CD8-positive, alpha-beta memory T cell (primary cell): ENCODE results near the gene SEMA3D. TPM values are rescaled to one million over a fixed set of nuclear protein-coding genes. Genes with fewer than 3 reads are reported as not detected.

Source experiments
- CTCF ChIA-PET: fragments of 350-600 bp; sonication (Branson Sonifier 250); formaldehyde crosslinking; loops from one replicate; lab custom pipeline; 2021; ENCODE audit warnings: antibody characterized with exemption; lab: Charles Lee
- POLR2A ChIA-PET: fragments of 350-600 bp; sonication (Branson Sonifier 250); formaldehyde crosslinking; loops from one replicate; lab custom pipeline; 2021; ENCODE audit warnings: antibody characterized with exemption; lab: Charles Lee
- DNase-seq, 5 donors: peaks; one replicate each; pipeline versions ENCODE4 v3.0.0 to v3.0.0-alpha.2; 2020 to 2022; ENCODE audit warnings: mixed read lengths in 1 of 5
- H3K27ac ChIP-seq: one replicate; pipeline ENCODE4 v1.7.0; 2013; ENCODE audit warnings: low read depth, mild to moderate bottlenecking, low read length, moderate library complexity
- H3K27me3 ChIP-seq: 2 replicates; pipeline ENCODE4 v1.7.0; 2013; ENCODE audit warnings: low read length, mild to moderate bottlenecking; ENCODE audit not compliant: insufficient read depth, poor library complexity, severe bottlenecking
- H3K36me3 ChIP-seq: 2 replicates; pipeline ENCODE4 v1.7.0; 2013; ENCODE audit warnings: mild to moderate bottlenecking, low read length, moderate library complexity; ENCODE audit not compliant: insufficient read depth
- H3K4me1 ChIP-seq: 2 replicates; pipeline ENCODE4 v1.7.0; 2013; ENCODE audit warnings: mild to moderate bottlenecking, low read length, moderate library complexity; ENCODE audit not compliant: insufficient read depth
- H3K4me3 ChIP-seq: 2 replicates; pipeline ENCODE4 v1.7.0; 2013; ENCODE audit warnings: mild to moderate bottlenecking, low read length
- H3K9me3 ChIP-seq: 2 replicates; pipeline ENCODE4 v1.7.0; 2013; ENCODE audit warnings: mild to moderate bottlenecking, low read length
- H3K27ac Mint-ChIP-seq, 8 donors: one replicate each; pipeline ENCODE4 v1.8.0; 2020 to 2021; ENCODE audit warnings: mixed read lengths in 8 of 8, mild to moderate bottlenecking in 6 of 8, inconsistent platforms in 3 of 8, moderate library complexity in 3 of 8
- H3K27me3 Mint-ChIP-seq, 2 donors: one replicate each; pipeline ENCODE4 v1.8.0; 2020 to 2021; ENCODE audit warnings: mixed read lengths in 2 of 2, mild to moderate bottlenecking in 1 of 2, moderate library complexity in 1 of 2
- H3K36me3 Mint-ChIP-seq, 3 donors: one replicate each; pipeline ENCODE4 v1.8.0; 2020 to 2021; ENCODE audit warnings: mixed read lengths in 3 of 3, inconsistent platforms in 1 of 3, mild to moderate bottlenecking in 1 of 3
- H3K4me1 Mint-ChIP-seq, 3 donors: one replicate each; pipeline ENCODE4 v1.8.0; 2020 to 2021; ENCODE audit warnings: mixed read lengths in 3 of 3, inconsistent platforms in 1 of 3, mild to moderate bottlenecking in 1 of 3
- H3K4me3 Mint-ChIP-seq, 7 donors: one replicate each; pipeline ENCODE4 v1.8.0; 2020 to 2021; ENCODE audit warnings: mixed read lengths in 7 of 7, mild to moderate bottlenecking in 6 of 7, moderate library complexity in 4 of 7, inconsistent platforms in 2 of 7
- H3K9me3 Mint-ChIP-seq, 5 donors: one replicate each; pipeline ENCODE4 v1.8.0; 2020 to 2022; ENCODE audit warnings: mixed read lengths in 5 of 5, mild to moderate bottlenecking in 3 of 5, moderate library complexity in 2 of 5, inconsistent platforms in 1 of 5
- polyA plus RNA-seq: library from polyadenylated mRNA; unstranded; fragments of 300-500 nt; fragmentation: Illumina TruSeq; gene quantifications from one replicate; pipeline ENCODE4 v1.2.3, GENCODE V29; 2021
- total RNA-seq, 2 experiments: library from RNA; stranded (reverse); gene quantifications; one replicate each; pipeline ENCODE4 v1.2.3, GENCODE V29; 2021

SEMA3D gene
- total and polyA plus RNA-seq, 3 experiments from 2014 or later, result not detected

DNA sequence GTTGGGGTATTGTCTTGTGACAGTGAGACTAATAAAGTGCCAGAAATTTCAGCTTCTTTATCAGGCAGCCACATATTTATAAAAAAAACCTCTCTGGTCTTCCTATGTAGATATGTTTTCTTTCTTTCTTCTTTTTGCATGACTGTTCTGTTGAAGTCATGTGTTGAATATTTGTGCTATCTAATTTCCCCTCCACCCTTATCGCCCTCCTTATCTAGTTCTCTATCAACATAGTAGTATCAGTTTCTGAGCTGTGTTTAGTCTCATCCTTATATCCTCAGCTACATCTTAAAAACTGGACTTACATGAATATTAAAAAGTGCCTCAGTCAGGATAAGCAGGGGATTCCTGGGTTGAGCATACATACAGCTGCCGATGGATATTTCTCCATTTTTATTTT, 53.9 kb downstream of the SEMA3D start:
- DNase-seq, result no peak
- no peak overlapping the region for H3K27ac Mint-ChIP-seq
- Histone ChIP-seq H3K27me3 (no peaks in the 10 kb centered on the region), H3K4me3 (no peak overlapping the region), H3K36me3 (no peaks in the 10 kb centered on the region), H3K9me3 (no peaks in the 10 kb centered on the region), H3K4me1 (no peaks in the 10 kb centered on the region), H3K27ac (no peak overlapping the region)
- no peaks in the 10 kb centered on the region for H3K4me1 Mint-ChIP-seq
- ChIA-PET POLR2A (no interaction called here), CTCF (no interaction called here)
- peaks cover 0 to 21% (median 0%) of the 10 kb centered on the region in 5 donors for H3K9me3 Mint-ChIP-seq
- H3K27me3 Mint-ChIP-seq, result no peaks in the 10 kb centered on the region
- H3K4me3 Mint-ChIP-seq, result no peak overlapping the region
- H3K36me3 Mint-ChIP-seq, result no peaks in the 10 kb centered on the region

DNA sequence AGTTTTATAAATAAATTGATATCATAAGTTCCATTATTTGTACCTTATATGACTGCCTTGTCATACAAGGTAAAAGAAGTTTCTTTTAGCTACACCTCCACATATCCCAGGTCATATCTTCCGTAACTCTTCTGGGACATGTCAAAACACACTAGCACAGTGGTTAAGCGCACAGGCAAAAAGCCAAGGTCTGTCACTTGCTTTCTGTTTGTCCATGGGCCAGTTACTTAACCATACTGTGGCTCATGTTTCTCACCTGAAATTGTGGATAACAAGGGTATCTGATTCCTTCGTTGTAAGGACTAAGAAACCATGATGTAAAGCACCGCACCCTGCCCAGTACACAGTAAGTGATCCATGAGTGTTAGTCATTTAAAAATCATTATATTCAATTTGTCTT, 56.2 kb downstream of the SEMA3D start:
- Histone ChIP-seq H3K4me1 (no peaks in the 10 kb centered on the region), H3K27me3 (no peaks in the 10 kb centered on the region), H3K27ac (no peak overlapping the region), H3K9me3 (no peaks in the 10 kb centered on the region), H3K36me3 (no peaks in the 10 kb centered on the region), H3K4me3 (no peak overlapping the region)
- no peaks in the 10 kb centered on the region for H3K4me1 Mint-ChIP-seq
- H3K36me3 Mint-ChIP-seq, result no peaks in the 10 kb centered on the region
- peaks cover 0 to 12% (median 0%) of the 10 kb centered on the region in 5 donors for H3K9me3 Mint-ChIP-seq
- H3K27me3 Mint-ChIP-seq, result no peaks in the 10 kb centered on the region
- H3K27ac Mint-ChIP-seq, result no peak overlapping the region
- no peak overlapping the region for H3K4me3 Mint-ChIP-seq
- no peak for DNase-seq
- ChIA-PET POLR2A (no interaction called here), CTCF (no interaction called here)

DNA sequence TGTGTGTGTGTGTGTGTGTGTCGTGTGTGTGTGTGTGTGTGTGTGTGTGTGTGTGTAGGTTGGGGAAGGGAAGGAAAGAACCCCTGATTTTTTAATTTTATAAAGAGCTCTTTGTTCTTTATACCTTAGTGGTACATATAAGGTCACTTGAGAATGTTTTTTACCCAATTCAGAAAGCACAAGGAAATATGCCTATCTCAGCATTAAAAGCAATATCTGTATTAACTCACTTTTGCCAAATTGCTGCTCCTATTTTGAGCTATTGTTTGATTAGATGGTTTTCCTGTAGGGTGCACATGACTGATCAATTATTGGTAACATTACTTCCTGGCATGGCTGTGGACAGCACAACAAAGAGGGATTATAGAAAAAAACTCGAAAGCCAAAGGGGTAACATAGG, 60.5 kb downstream of the SEMA3D start:
- CTCF ChIA-PET, result no interaction called here
- H3K4me3 Mint-ChIP-seq, result no peak overlapping the region

DNA sequence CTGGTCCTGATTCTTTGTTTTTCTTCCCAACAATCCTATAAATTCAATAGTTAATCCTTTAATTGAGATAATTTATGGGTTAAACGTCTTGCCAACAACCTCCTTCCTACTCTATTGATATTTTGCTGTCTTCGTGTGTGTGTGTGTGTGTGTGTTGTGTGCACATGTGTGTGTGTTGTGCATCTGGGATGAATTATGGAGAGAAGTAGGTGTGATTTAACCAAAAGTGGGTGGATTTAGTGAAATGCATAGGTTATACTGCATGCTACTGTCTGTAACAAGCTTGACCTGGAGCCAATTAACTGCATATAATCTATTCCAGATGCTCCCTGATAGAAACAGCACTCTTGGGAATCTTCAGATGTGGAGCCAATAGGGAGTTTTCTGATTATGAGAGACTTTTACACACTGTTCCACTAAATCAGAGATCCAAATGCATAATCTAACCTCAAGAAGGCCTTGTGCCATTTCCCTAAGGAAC, 61.2 kb downstream of the SEMA3D start:
- Histone ChIP-seq H3K4me3 (no peak overlapping the region), H3K36me3 (no peaks in the 10 kb centered on the region), H3K9me3 (no peaks in the 10 kb centered on the region), H3K27ac (no peak overlapping the region), H3K27me3 (no peaks in the 10 kb centered on the region), H3K4me1 (no peaks in the 10 kb centered on the region)
- Mint-ChIP-seq H3K4me3 (no peak overlapping the region), H3K36me3 (no peaks in the 10 kb centered on the region), H3K4me1 (no peaks in the 10 kb centered on the region), H3K27me3 (no peaks in the 10 kb centered on the region), H3K27ac (no peak overlapping the region), H3K9me3 (peaks cover 0 to 10% (median 1%) of the 10 kb centered on the region in 5 donors)
- ChIA-PET CTCF (no interaction called here), POLR2A (no interaction called here)
- DNase-seq, result no peak

More for the DNA sequence above, 60.5 kb downstream of the SEMA3D start:
- Mint-ChIP-seq H3K27me3 (no peaks in the 10 kb centered on the region), H3K4me1 (no peaks in the 10 kb centered on the region), H3K27ac (no peak overlapping the region), H3K9me3 (peaks cover 0 to 7% (median 1%) of the 10 kb centered on the region in 5 donors), H3K36me3 (no peaks in the 10 kb centered on the region)
- no peaks in the 10 kb centered on the region for H3K36me3 ChIP-seq
- no peaks in the 10 kb centered on the region for H3K9me3 ChIP-seq
- H3K27me3 ChIP-seq, result no peaks in the 10 kb centered on the region
- no peaks in the 10 kb centered on the region for H3K4me1 ChIP-seq
- no peak overlapping the region for H3K27ac ChIP-seq
- no peak for DNase-seq
- POLR2A ChIA-PET, result no interaction called here
- no peak overlapping the region for H3K4me3 ChIP-seq

DNA sequence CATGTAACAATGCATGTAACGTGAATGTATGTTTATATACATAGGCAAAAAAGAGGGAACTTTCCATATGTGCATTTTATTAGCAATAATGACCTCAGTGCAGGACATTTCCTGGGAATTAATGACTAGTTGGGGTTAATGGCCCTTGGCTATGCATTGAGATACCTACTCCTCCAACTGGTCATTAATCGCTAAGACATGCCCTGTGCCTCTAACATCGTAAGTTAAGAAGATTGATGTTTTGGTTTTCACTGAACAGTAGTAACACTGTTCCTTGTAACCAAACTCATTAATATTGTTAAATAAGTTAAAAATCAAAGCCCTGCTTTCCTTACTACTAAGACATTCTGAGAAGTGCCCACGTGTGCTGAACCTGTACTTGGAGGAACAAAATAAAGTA, 61.7 kb downstream of the SEMA3D start:
- DNase-seq, result no peak
- H3K4me3 Mint-ChIP-seq, result no peak overlapping the region
- no peak overlapping the region for H3K4me3 ChIP-seq
- ChIA-PET CTCF (no interaction called here), POLR2A (no interaction called here)
- no peaks in the 10 kb centered on the region for H3K4me1 ChIP-seq
- no peaks in the 10 kb centered on the region for H3K4me1 Mint-ChIP-seq
- H3K36me3 Mint-ChIP-seq, result no peaks in the 10 kb centered on the region
- no peaks in the 10 kb centered on the region for H3K36me3 ChIP-seq
- no peaks in the 10 kb centered on the region for H3K9me3 ChIP-seq
- H3K27ac ChIP-seq, result no peak overlapping the region
- H3K9me3 Mint-ChIP-seq, result peaks cover 0 to 10% (median 1%) of the 10 kb centered on the region in 5 donors
- no peaks in the 10 kb centered on the region for H3K27me3 ChIP-seq
- H3K27ac Mint-ChIP-seq, result no peak overlapping the region
- no peaks in the 10 kb centered on the region for H3K27me3 Mint-ChIP-seq

DNA sequence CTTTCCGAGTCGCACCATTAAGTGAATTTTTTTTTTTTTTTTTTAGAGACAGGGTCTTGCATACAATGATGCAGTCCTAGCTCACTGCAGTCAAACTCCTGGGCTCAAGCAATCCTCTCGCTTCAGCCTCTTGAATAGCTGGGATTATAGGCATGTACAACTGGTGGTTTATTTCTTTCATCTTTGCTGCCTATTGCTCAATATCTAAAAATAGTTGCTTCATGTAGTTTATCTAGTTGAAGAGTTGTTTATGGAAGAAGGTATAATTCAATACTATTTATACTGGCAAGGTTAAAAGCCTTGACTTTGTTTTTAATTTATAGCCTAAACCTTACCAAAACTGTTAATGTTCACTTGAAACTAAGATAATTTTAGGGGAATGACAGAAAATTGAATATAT, 66.9 kb downstream of the SEMA3D start:
- CTCF ChIA-PET, result no interaction called here
- Histone ChIP-seq H3K4me1 (no peaks in the 10 kb centered on the region), H3K9me3 (no peaks in the 10 kb centered on the region), H3K27me3 (no peaks in the 10 kb centered on the region), H3K36me3 (no peaks in the 10 kb centered on the region), H3K27ac (no peak overlapping the region), H3K4me3 (no peak overlapping the region)
- Mint-ChIP-seq H3K27me3 (no peaks in the 10 kb centered on the region), H3K36me3 (no peaks in the 10 kb centered on the region), H3K9me3 (peaks cover 3 to 30% (median 6%) of the 10 kb centered on the region in 5 donors), H3K4me1 (no peaks in the 10 kb centered on the region), H3K4me3 (no peak overlapping the region), H3K27ac (no peak overlapping the region)
- no peak for DNase-seq
- POLR2A ChIA-PET, result no interaction called here

DNA sequence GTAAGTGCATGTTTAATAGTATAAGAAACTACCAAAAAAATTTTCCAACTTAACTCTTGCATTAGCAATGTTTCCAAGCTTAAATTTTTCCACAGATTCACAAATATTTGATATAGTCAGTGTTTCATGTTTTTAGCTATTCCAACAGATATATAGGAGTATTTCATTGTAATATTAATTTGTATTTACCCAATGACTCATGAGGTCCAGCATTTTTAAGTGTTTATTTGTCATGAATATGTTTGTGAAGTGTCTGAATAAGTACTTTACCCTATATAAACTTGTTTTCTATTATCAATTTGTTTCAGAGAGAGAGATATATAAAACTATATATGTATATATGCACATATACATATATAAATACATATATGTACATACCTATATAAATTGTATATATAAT, 71.0 kb downstream of the SEMA3D start:
- Mint-ChIP-seq H3K27ac (no peak overlapping the region), H3K27me3 (no peaks in the 10 kb centered on the region), H3K36me3 (no peaks in the 10 kb centered on the region), H3K4me3 (no peak overlapping the region), H3K4me1 (no peaks in the 10 kb centered on the region), H3K9me3 (peaks cover 3 to 32% (median 7%) of the 10 kb centered on the region in 5 donors)
- H3K27me3 ChIP-seq, result no peaks in the 10 kb centered on the region
- ChIA-PET POLR2A (no interaction called here), CTCF (no interaction called here)
- no peaks in the 10 kb centered on the region for H3K9me3 ChIP-seq
- no peaks in the 10 kb centered on the region for H3K36me3 ChIP-seq
- DNase-seq, result no peak
- H3K4me3 ChIP-seq, result no peak overlapping the region
- no peaks in the 10 kb centered on the region for H3K4me1 ChIP-seq
- H3K27ac ChIP-seq, result no peak overlapping the region

DNA sequence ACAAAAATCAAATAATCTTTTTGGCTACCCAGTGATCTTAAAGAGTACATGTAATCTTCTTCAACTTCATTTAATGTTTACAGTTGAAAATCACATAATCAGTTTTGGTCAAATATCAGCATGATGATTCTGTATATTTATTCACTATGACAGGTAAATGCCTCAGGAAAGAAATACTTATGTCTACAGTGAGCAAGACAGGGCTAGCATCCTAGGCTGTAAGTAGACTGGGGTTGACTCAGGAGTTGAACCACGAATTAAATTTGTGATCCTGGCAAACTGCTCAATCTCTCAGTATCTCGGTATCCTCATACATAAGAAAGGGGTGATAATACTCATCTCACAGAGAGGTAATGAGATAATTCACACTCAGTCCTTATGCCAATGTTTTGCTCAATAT, 71.8 kb downstream of the SEMA3D start:
- Mint-ChIP-seq H3K4me3 (no peak overlapping the region), H3K27me3 (no peaks in the 10 kb centered on the region), H3K36me3 (no peaks in the 10 kb centered on the region), H3K9me3 (peaks cover 3 to 38% (median 7%) of the 10 kb centered on the region in 5 donors), H3K27ac (no peak overlapping the region), H3K4me1 (no peaks in the 10 kb centered on the region)
- no peak for DNase-seq
- Histone ChIP-seq H3K27ac (no peak overlapping the region), H3K9me3 (no peaks in the 10 kb centered on the region), H3K36me3 (no peaks in the 10 kb centered on the region), H3K4me3 (no peak overlapping the region), H3K4me1 (no peaks in the 10 kb centered on the region), H3K27me3 (no peaks in the 10 kb centered on the region)
- ChIA-PET POLR2A (no interaction called here), CTCF (no interaction called here)

DNA sequence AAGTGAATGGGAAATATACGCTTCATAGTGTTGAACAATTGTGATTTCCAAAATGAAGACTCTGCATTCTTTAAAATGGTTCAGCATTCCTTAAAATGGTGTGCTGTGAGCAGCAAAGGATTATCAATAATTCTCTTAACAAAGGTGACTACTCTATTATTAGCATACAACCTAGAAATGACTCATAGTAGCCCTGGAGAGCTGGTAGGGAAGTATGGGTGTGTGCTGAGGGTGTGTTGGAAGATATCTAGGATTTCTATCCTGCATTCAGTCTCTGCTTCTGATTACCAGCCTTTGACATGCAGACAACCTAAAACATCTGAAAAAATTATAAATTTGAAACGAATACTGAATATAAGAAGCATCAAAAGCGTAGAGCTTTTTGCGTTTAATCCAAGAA, 72.5 kb downstream of the SEMA3D start:
- POLR2A ChIA-PET, result no interaction called here
- CTCF ChIA-PET, result no interaction called here
- Histone ChIP-seq H3K27ac (no peak overlapping the region), H3K4me3 (no peak overlapping the region), H3K36me3 (no peaks in the 10 kb centered on the region), H3K27me3 (no peaks in the 10 kb centered on the region), H3K4me1 (no peaks in the 10 kb centered on the region), H3K9me3 (no peaks in the 10 kb centered on the region)
- H3K36me3 Mint-ChIP-seq, result no peaks in the 10 kb centered on the region
- H3K27me3 Mint-ChIP-seq, result no peaks in the 10 kb centered on the region
- no peaks in the 10 kb centered on the region for H3K4me1 Mint-ChIP-seq
- no peak overlapping the region for H3K4me3 Mint-ChIP-seq
- DNase-seq, result no peak
- peaks cover 2 to 42% (median 7%) of the 10 kb centered on the region in 5 donors for H3K9me3 Mint-ChIP-seq
- H3K27ac Mint-ChIP-seq, result no peak overlapping the region
